HFFc6 (cell line): Measurements from ENCODE around the gene PNLIPRP1. TPM values are rescaled to one million over a fixed set of nuclear protein-coding genes. Genes with fewer than 3 reads are reported as not detected.

Experiments used
- DNase-seq: peaks from one replicate; pipeline ENCODE4 v3.0.0-alpha.2; 2018
- H3K27ac Mint-ChIP-seq: 2 replicates; pipeline ENCODE4 v1.8.0; 2020; ENCODE audit warnings: mild to moderate bottlenecking, mixed read lengths
- H3K27me3 Mint-ChIP-seq: 2 replicates; pipeline ENCODE4 v1.8.0; 2021; ENCODE audit warnings: mild to moderate bottlenecking, moderate library complexity, mixed read lengths; ENCODE audit not compliant: insufficient read depth
- H3K36me3 Mint-ChIP-seq: 2 replicates; pipeline ENCODE4 v1.8.0; 2021; ENCODE audit warnings: low read depth, mixed read lengths
- H3K4me1 Mint-ChIP-seq: 2 replicates; pipeline ENCODE4 v1.8.0; 2020; ENCODE audit warnings: low read depth, mixed read lengths
- H3K4me3 Mint-ChIP-seq: 2 replicates; pipeline ENCODE4 v1.8.0; 2020; ENCODE audit warnings: mild to moderate bottlenecking, moderate library complexity, mixed read lengths
- H3K9me3 Mint-ChIP-seq: 2 replicates; pipeline ENCODE4 v1.8.0; 2020; ENCODE audit warnings: mild to moderate bottlenecking, mixed read lengths
- CTCF ChIP-seq: fragments of 200-600 bp; sonication (generic); IDR thresholded peaks from 2 replicates; pipeline ENCODE4 v1.5.0; 2021; ENCODE audit warnings: antibody characterized with exemption, mild to moderate bottlenecking
- total RNA-seq, 6 experiments: library from RNA; stranded (reverse); fragmentation: NEBNext Ultra II Directional; extraction: Animal tissue kit (Norgen Biotek cat#: 25700); gene quantifications; 2 replicates in 1 of 6; 3 replicates in 5 of 6; pipeline ENCODE4 v1.2.3, GENCODE V29; 2021

PNLIPRP1 gene
- total RNA-seq, 6 experiments from 2014 or later, result not detected

- no peak overlapping the region for H3K27ac Mint-ChIP-seq
Measured at GRCh38 chr10:116614796-116615195, 24.0 kb downstream of the PNLIPRP1 start.

GRCh38 chr10:116615199-116615776, 24.5 kb downstream of the PNLIPRP1 start:
- Mint-ChIP-seq H3K36me3 (no peaks in the 10 kb centered on the region), H3K9me3 (peaks cover 7% of the 10 kb centered on the region; the same call in 1 of the 2 replicates), H3K27me3 (no peaks in the 10 kb centered on the region; the same call in 1 of the 2 replicates), H3K4me3 (no peak overlapping the region), H3K27ac (no peak overlapping the region), H3K4me1 (no peaks in the 10 kb centered on the region)
- no peak for DNase-seq
- TF ChIP-seq CTCF, result no peak

More at GRCh38 chr10:116614796-116615195, 24.0 kb downstream of the PNLIPRP1 start:
- H3K27me3 Mint-ChIP-seq, result no peaks in the 10 kb centered on the region; the same call in 1 of the 2 replicates
- no peak overlapping the region for H3K4me3 Mint-ChIP-seq
- no peaks in the 10 kb centered on the region for H3K36me3 Mint-ChIP-seq
- DNase-seq, result no peak
- no peaks in the 10 kb centered on the region for H3K4me1 Mint-ChIP-seq
- peaks cover 10% of the 10 kb centered on the region; the same call in 1 of the 2 replicates for H3K9me3 Mint-ChIP-seq
- no peak for TF ChIP-seq CTCF

DNA sequence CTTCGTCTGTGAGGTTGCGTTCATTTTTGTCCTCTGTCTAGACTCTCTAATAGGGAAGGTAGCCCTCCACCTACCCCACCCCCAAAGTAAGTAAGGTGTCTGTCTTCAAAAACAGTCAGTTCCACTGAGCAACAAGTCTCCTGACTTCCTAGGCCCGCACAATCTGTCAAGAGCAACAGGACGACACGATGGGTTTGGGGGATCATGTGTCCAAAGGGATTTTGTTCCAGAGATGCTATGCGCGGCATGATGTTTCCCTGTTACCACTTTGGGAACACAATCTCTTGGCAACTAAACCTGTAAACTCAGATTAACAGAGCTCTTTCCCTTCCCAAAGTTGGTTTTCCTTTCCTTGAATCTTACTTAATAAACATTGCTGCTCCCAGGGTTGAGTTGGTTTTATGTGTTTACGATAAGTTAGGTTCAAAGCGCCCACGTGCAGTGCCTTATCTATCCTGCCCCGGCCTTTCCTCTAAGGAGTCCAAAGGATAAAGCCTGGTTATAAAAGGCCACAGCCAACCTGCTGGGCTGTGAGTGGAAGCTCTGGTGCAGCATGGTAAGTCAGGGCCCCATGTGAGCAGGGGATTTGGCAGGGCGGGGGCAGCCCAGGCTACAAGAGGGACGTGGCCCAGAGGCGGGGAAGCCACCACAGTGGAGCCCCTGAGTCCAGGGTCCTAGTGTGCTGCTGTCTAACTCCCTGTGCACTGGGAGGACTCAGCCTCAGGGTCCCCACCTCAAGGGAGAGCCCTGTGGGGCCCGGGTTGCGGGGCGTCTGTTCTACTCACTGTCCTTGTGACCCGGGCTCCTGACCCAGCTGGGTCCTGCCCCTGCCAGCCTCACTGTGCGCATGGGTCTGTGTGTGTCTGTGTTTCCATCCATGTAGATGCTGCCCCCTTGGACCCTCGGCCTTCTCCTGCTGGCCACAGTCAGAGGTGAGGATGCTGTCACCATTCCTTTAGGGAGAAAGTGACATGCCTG, 30.0 kb downstream of the PNLIPRP1 start, which contains the start of gene PNLIPRP2:
TSS of gene PNLIPRP2 (plus strand) at position 531 of the 978 bp plus-strand sequence.
- no peaks in the 10 kb centered on the region; the same call in 1 of the 2 replicates for H3K9me3 Mint-ChIP-seq
- peaks cover 6% of the 10 kb centered on the region for H3K27me3 Mint-ChIP-seq
- TF ChIP-seq CTCF, result no peak
- no peaks in the 10 kb centered on the region for H3K36me3 Mint-ChIP-seq
- no peak for DNase-seq
- no peak within 1 kb of the TSS for H3K27ac Mint-ChIP-seq
- no peak within 1 kb of the TSS for H3K4me3 Mint-ChIP-seq
- H3K4me1 Mint-ChIP-seq, result no peaks in the 10 kb centered on the region

GRCh38 chr10:116621476-116621875, 30.7 kb downstream of the PNLIPRP1 start:
- no peaks in the 10 kb centered on the region for H3K4me1 Mint-ChIP-seq
- TF ChIP-seq CTCF, result no peak
- H3K27me3 Mint-ChIP-seq, result peaks cover 7% of the 10 kb centered on the region
- H3K9me3 Mint-ChIP-seq, result no peaks in the 10 kb centered on the region; the same call in 1 of the 2 replicates
- H3K4me3 Mint-ChIP-seq, result no peak overlapping the region
- H3K27ac Mint-ChIP-seq, result no peak overlapping the region
- no peak for DNase-seq
- H3K36me3 Mint-ChIP-seq, result no peaks in the 10 kb centered on the region

- DNase-seq, result no peak
- no peaks in the 10 kb centered on the region for H3K4me1 Mint-ChIP-seq
- TF ChIP-seq CTCF, result no peak
- H3K4me3 Mint-ChIP-seq, result no peak overlapping the region
- H3K27me3 Mint-ChIP-seq, result peaks cover 12% of the 10 kb centered on the region
- no peaks in the 10 kb centered on the region for H3K36me3 Mint-ChIP-seq
- H3K9me3 Mint-ChIP-seq, result no peaks in the 10 kb centered on the region; the same call in 1 of the 2 replicates
- no peak overlapping the region for H3K27ac Mint-ChIP-seq
Measured at GRCh38 chr10:116621934-116622655, 31.3 kb downstream of the PNLIPRP1 start.
